GM18519 (cell line): Measurements from ENCODE around the gene KIAA0040.

ENCODE experiments used
- ATAC-seq: cut with Tn5 transposase; IDR thresholded peaks from one replicate; pipeline ENCODE4 v1.9.1; 2021; ENCODE audit warnings: mild to moderate bottlenecking, moderate library complexity; ENCODE audit not compliant: unreplicated experiment, low FRiP score

Gene KIAA0040

GRCh38 chr1:175203570-175204068 is 11.0 kb upstream of the KIAA0040 start:
- ATAC-seq: no peak

DNA sequence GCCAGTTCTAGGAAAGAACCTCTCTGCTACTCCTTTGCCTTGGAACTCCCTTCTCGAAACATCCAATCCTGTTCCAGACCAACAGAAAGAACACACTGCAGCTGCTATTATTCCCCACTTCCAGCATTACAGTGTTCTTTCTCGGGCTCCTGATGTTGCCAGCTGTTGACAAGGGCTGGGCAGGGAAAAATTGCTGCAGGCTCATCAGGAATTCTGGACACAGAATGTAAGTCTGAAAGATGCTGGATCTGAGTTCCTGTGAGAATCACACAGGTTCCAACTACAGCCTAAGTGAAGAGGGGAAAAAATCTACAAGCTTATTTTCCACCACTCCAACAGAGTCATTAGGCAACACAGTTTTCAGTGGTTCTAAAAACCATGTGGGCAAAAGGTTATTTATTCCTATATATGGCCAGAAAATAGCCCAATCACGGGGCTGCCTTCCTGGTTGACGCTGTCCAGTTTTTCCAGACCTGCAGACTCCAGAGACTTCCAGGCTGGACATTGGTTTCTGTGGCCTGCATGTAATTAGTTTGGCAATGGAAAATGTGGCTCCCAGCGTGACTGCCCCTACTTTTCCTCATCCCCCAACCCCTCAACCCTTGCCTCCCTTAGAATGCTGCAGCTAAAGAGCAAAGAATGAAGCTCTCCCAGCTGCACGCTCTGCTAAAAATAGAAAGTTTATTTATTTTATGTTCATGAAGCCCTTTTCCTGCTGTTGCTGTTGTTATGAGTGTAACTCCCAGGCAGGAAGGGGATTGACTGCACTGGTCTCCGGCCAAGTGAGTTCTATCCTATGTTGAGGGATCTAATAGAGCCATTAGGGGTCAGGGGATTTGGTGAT is 8.3 kb upstream of the KIAA0040 start:
- no peak for ATAC-seq

DNA sequence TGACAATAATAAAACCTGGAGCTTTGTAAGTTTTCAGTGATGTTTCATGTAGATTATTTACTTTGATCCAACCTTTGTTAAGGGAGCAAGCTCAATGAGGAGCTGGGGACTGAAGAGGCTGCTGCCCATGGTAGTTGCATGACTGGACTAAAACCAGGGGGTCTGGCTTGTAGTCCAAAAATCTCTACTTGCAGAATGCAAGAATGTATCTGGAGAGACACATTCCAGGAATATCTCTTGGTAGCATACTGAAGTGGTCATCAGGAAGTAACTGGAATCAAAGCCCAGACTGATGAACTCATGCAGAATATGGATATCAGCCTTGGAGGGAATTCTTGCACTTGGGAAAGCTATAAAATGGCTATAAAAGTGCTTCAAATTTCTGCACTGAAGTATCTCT is 5.8 kb upstream of the KIAA0040 start:
- ATAC-seq: no peak

- ATAC-seq: no peak
Measured at GRCh38 chr1:175197531-175197930, 5.0 kb upstream of the KIAA0040 start.

DNA sequence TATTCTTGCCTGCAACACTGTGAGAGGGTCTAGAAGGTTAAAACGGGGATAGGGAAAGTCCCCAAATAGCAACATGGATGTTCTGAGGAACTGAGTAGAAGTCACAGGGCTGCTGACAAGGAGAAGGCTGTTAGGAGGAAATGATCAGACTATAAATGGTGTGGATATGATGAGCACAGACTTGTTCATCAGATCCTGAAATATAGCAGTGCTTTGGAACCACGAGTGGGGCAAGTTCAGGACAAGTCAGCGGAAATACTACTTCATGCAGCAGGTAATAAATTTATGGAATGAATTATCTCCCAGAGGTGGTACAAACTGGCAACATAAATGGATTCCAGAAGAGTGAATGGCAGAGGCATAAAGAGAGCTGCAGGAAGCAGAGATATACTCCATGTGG is 3.2 kb upstream of the KIAA0040 start:
- no peak for ATAC-seq

GRCh38 chr1:175195281-175195680 is 2.7 kb upstream of the KIAA0040 start:
- ATAC-seq: no peak

GRCh38 chr1:175193527-175193910 is 943 bp upstream of the KIAA0040 start:
- no peak for ATAC-seq

- ATAC-seq: no peak
Measured at GRCh38 chr1:175192111-175192629, 406 bp downstream of the KIAA0040 start.

- no peak for ATAC-seq
Measured at GRCh38 chr1:175191659-175192058, 917 bp downstream of the KIAA0040 start.

DNA sequence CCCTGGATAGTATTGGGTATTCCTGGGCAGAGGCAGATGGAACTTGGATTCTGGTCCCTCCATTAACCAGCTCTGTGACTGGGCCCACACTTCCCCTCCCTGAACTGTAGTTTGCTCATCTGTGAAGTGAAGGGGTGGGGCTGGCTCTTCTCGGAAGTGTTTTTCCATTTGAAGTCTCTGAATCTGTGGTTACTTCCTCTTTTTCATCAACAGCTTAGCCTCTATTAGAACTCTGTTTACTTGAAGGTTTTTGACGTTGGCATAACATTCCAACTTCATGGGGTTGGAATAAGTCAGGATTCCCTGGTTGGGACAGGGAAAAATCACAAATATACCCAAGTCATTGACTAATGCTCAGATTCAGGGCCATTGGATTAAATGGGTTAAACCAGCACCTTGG is 3.6 kb downstream of the KIAA0040 start:
- ATAC-seq: peak; percentile 60

DNA sequence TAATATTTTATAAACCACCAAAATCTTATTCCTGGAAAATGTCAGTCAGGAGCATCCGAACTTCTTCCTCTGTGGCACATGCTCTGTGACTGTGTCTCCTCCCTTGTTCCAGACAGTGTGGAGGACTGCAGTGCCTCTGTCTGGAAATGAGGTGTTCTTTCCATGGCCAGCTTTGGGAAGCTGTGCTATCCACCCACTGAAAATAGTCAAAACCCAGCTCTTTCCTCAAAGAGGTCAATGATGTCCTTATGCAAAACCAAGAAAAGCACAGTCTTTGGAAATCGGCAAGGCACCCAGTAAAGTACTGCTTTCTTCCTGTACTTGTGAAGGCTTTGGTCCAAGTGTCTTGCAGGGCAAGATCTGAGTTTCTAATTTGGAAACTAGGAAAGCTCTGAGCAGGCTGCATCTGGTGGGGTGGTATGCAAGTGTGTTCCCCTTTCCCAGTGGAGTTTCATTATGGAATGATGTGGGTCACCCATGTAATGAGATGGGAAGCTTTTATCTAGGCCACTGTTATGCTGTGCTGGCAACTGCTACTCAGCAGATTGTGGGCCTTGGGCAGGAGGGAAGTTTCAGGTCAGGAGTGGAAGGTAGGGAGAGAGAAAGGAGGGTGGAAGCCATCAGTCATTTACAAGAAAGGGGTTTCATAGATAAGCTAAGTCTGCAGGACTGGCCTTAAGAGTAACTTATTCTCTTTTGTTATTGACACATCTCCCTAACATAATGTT is 6.0 kb downstream of the KIAA0040 start:
- no peak for ATAC-seq

GRCh38 chr1:175185903-175186302 is 6.7 kb downstream of the KIAA0040 start:
- no peak for ATAC-seq

DNA sequence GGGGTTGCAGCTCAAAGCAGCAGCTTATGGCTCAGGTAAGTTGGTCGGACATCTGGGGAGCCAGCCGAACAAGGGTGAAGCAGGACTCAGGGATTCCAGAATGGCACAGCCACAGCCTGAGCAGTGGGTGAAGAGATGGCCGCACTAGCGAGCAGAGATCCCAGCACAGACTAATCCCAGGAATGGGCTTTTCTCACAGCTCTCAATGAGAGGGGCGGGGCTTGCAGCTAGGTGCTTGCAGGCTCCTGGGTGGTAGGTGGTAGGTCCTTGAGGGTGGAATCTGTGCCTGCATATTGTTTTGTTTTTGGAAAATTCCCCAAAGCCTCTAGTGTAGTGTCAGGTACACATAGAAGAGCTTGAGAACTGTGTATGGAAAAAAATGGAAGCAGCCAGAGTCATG is 9.0 kb downstream of the KIAA0040 start:
- ATAC-seq: no peak

DNA sequence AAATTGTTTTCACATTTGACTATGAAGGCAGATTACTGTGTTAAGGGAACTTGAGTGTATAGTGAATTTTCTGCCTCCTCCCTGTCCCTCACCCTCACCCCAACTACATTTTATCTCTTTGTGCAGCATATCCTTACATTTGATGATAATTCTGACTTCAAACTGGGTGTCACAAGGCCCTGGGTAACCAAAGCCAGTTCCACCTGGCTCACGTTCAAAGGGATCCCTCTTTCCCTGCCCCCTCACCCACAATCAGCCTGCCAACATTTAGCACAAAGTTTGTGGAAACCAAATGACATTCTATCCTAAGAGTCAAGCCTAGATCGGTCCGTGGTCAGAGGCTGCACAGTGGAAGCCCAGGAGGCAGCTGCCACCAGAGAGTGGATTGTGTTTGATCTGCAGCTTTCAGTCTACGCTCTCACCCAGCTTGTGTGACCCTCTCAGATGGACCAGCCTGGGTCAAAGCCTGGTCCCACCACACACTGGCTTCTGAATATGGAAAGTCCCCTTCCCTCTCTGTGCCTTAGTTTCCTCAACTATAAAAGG is 10.3 kb downstream of the KIAA0040 start:
- no peak for ATAC-seq

DNA sequence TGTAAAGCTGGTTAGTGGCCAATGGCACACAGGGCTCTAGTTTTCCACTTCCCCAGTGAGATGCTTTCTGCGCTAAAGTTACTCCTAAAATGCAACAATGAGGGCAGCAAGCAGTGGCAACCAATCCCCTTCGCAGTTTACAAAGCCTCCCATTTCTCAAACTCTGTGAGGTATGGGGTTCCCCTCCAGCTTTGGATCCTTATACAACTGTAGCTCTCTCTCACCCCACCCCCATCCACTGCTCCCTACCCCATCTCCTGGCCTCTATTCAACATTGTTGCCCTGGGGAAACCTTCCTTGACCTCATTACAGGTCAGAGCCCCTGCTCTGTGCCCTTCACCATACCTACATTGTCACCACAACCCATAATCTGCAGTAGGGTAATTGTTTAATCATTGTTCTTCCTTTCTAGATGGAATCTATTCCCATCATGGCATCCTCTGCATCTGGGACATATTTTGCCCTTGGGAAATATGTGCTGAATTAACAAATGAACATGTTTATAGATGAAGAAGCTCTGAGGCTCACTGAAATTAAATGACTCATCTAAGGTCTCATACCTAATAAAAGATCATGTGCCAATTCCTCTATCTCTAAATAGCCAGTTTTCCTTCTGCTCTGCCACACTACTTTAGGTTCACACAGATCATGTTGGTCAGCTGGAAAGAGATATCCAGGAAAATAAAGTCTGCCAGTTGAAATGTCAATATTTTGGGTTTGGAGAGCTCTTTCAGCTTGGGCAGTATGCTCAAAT is 12.6 kb downstream of the KIAA0040 start:
- ATAC-seq: no peak

GRCh38 chr1:175178456-175178855 is 14.1 kb downstream of the KIAA0040 start:
- no peak for ATAC-seq

DNA sequence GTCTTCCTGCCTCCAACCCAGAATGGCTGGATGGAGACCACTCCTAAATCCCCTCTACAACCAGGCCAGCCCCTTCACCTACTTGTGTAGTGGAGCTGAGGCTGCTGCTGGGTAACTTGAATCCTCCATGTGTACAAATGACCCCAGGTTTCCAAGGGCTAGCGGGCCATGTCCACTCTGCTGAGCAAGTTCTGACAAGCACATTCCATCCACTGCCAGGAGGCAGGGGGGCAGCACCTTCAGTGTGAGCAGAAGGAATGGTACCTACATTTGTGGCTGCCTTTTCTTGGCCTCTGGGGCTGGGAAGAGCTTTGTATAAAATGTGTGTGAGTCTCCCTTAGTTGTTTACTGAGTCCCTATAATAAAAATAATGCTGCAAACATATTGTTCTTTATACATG is 14.5 kb downstream of the KIAA0040 start:
- ATAC-seq: no peak

DNA sequence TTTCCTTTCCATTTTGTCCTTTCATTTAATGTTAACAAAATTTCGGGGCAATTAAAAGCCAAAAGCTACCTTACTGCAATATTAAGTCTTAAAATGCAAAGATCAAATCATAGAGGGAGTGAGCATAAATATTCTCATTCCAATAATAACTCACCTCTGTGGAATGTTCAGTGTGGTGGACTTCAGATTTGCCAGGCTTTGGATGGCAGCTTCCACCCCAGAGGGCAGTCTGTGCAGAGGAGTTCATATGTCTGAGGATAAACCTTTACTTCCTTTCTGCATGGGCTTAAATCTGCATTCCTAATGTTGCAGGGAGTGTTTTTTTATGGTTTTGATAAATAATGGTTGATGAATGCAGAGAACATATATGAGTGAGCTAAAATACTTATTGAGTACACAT is 16.3 kb downstream of the KIAA0040 start:
- no peak for ATAC-seq

- ATAC-seq: peak; percentile 90
Measured at GRCh38 chr1:175174309-175175102, 18.1 kb downstream of the KIAA0040 start.

DNA sequence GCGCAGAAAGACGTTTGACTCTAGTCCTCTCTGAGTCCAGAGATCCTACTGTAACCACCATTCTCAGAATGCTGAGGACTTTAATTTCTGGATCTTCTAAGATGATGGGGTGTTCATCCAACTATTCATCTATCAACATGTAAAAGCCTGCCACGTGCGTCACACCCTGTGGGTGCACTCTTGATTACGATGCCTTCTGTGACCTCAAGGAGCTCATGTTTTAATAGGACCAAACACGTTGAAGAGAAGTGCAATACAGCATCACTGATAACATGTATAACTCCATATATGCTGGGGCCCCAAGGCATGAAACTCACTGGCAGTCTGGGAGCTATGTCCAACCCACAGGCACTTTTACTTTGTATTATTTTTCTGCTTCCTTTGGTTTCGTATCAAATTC is 19.0 kb downstream of the KIAA0040 start:
- ATAC-seq: no peak
